IPS-NIHi7 (cell line): ENCODE results near the gene TLCD3B.
A peak's percentile ranks its signal among the peaks of the same experiment; 100 is the strongest.

ENCODE experiments used
- DNase-seq: peaks from one replicate; pipeline ENCODE4 v3.0.0; 2012; ENCODE audit warnings: mixed read lengths; ENCODE audit errors: extremely low spot score

Gene TLCD3B, protein sequence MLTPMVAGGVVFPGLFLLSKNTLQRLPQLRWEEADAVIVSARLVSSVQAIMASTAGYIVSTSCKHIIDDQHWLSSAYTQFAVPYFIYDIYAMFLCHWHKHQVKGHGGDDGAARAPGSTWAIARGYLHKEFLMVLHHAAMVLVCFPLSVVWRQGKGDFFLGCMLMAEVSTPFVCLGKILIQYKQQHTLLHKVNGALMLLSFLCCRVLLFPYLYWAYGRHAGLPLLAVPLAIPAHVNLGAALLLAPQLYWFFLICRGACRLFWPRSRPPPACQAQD

DNA sequence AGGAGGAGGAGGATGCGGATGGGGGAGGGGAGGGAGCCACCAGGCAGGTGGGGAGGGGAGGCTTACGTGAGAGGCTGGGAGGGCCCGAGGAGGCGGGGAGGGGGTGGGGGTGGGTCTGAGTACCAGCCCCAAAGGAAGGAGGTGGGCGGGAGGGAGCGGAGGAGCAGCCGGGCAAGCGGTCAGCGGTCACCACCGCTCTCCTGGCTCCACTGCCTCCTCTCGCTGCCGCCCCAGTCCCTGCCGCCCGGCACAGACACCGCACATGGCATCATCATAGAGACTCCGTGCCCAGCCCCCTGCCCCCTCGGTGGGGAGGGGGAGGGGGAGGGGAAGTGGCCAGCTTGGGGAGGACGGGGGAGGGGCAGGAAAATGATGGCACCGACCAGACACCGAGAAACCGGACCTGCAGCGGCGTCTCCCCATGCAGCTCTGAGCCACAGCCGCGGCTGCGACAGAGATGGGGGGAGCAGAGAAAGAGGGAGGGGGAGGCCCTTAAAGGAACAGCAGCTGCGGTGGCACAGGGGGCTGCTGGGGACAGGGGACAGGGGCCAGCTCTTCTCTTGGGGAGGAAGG is at the start of gene TLCD3B:
TLCD3B (minus strand) TSS at position 431 of the 573 bp plus-strand sequence. CDS start 744 bp downstream, outside the sequence.
- DNase-seq: peak; percentile 50

DNA sequence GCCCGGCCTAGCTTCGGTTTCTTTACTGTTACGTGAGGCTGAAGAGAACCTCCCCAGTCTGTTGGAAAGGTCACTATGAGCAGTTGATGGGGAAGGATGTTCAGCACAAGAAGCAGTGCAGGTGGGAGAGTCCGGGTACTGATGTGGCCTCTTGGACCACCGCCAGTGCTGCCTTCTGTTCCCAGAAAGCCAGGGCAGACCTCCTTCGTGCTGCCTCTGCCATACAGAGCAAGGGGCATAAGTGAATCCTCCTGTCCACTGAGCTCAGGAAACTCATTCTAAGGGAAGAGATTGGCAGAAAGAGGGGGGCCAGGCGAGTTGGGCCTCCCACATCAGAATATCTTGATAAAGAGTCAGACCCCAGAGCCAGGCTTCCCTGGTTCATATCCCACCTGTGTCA is 48.4 kb upstream of the TLCD3B start:
- no peak for DNase-seq

DNA sequence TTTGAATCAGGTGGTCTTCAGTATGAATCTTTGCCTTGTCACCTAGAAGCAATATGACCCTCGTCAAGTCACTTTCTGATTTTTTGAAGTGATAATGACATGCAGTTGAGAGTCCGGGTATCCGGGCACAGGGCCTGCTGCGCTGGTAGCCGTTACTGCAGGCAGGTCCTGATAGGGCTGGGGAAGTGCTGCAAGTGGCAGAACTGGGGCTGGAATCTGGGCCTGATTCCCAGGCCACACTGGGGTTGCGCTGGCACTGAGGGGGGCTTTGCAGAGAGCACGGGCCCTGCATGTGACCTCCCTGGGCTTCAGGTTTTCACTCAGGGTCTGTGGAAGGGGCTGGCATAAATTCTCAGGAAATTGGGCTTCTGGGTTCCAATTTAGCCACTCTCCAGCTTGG is 47.7 kb upstream of the TLCD3B start:
- DNase-seq: no peak

DNA sequence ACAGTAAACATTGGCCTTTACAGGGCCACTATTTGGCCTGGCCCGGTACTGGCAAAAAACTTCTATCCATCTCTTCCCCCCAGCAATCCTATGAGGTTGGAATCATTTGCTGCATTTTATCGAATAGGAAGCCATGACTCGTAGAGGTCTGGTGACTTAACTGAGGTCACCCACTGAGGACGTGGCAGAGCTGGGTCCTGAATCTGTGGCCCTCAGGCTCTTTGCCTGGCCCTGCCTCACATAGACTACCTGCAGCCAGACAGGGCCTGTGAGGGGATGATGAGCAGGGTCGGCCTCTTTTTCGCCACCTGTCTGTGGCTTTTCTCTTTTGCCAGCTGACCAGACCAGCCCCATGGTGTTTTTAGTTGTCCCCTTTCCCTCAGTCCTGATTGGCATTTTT is 46.6 kb upstream of the TLCD3B start:
- DNase-seq: no peak

DNA sequence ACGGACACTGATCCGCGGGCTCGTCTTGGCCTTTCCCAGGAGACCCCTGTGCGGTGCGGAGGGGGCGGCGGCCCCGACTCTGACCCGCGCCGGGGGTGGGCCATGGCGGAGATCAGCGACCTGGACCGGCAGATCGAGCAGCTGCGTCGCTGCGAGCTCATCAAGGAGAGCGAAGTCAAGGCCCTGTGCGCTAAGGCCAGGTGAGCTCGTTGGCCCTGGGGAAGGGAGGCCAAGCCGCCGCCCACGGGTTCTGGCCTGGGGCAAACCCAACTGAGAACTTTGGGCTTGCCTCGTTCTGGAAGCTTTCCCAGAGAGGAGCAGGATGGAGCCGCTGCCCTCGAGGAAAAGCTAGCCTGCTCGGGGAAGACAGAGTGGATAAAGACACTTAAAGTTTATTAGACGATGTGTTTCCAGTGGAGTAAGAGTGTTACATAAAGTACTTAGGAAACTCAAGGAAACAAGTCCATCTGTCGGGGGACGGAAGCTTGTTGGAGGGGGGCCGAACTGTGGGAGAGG is 45.3 kb upstream of the TLCD3B start:
- DNase-seq: no peak

DNA sequence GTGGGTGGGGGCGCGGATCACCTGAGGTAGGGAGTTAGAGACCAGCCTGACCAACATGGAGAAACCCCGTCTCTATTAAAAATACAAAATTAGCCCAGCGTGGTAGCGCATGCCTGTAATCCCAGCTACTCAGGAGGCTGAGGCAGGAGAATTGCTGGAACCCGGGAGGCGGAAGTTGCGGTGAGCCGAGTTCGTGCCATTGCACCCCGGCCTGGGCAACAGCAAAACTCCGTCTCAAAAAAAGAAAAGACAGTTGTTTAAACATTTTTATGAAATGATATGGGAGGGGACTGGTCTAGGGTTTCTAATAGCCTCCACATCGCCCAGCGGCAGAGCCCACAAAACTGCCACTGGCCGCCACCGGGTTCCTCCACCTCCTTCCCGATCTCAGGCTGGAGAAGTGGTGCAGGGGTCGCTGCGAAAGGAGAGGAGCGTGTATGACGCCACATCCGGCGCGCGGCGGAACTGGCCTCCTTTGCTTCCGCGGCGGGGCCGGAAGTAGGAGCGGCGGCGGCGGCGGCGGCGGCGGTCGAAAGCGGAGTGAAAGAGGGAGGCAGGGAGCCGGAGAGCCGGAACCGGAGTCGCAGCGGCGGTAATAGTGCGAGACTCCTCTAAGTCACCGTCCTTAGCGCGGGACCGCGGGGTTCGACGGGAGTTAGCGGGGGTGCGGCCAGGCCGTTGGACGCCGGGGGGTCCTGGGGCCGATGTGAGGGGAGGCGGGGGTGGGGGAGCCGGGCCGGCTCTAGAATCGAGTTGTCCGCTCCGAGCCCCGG is 44.6 kb upstream of the TLCD3B start, which contains the start of gene PPP4C:
PPP4C (plus strand) TSS at position 492 of the 773 bp plus-strand sequence. CDS start 384 bp downstream, outside the sequence.
- DNase-seq: peak; percentile 93

DNA sequence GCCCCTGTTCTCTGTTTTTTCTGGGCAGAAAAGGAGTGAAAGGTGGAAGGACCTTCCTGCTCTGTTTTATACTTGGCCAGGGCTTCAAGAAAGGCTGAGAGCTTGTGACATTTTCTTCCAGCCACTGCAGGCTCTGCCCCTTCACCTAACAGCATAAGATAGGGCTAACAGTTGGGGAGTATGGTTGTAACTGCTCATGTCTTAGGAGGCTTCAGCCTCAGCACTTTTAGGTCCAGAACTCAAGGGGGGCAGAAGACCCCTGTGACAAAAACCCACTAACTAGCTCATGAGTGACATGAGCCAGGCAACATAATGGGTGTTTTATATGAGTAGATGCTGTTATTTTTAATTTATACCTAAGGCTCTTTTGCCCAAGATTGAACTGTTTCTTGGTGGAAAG is 39.4 kb upstream of the TLCD3B start:
- DNase-seq: no peak

DNA sequence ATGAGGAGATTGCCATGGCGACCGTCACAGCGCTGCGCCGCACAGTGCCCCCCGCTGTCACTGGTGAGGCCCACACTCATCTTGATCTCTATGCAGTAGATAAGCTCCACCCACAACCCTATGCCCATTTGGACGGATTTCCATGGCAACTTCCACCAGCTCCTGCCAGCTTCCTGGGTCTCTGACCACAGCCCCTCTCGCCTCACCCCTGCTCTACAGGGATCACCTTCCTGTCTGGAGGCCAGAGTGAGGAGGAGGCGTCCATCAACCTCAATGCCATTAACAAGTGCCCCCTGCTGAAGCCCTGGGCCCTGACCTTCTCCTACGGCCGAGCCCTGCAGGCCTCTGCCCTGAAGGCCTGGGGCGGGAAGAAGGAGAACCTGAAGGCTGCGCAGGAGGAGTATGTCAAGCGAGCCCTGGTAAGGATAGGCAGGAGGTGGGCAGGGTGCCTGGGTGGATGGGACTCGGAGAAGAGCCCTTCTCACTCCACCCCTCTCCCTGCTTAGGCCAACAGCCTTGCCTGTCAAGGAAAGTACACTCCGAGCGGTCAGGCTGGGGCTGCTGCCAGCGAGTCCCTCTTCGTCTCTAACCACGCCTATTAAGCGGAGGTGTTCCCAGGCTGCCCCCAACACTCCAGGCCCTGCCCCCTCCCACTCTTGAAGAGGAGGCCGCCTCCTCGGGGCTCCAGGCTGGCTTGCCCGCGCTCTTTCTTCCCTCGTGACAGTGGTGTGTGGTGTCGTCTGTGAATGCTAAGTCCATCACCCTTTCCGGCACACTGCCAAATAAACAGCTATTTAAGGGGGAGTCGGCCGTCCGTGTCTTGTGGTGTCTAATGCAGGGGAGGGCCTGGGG is 38.8 kb upstream of the TLCD3B start:
- no peak for DNase-seq

DNA sequence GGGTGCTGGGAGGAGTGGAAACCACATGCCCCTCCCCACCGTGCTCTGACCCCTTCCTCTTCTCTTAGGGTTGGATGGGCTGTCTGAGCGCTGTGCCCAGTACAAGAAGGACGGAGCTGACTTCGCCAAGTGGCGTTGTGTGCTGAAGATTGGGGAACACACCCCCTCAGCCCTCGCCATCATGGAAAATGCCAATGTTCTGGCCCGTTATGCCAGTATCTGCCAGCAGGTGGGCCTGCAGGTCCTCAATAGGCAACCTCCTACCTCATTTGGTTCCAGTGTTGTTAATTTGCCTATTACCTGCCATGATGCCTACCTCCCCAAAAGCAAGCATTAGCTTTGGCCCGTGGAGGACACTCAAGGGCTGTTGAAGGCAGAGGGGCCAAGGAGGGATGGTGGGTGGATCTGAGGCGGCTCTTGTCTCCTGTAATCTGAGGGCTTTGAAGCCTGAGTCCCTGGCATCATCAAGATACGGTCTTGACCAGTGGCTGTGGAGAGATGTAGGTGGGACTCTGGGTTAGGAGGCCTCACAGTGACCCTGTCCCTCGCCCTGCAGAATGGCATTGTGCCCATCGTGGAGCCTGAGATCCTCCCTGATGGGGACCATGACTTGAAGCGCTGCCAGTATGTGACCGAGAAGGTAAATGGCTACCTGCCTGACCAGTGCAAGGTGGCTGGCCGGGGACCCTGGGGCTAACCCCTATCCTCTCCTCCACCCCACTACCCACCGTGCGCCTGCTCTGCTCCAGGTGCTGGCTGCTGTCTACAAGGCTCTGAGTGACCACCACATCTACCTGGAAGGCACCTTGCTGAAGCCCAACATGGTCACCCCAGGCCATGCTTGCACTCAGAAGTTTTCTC is 37.9 kb upstream of the TLCD3B start:
- no peak for DNase-seq

DNA sequence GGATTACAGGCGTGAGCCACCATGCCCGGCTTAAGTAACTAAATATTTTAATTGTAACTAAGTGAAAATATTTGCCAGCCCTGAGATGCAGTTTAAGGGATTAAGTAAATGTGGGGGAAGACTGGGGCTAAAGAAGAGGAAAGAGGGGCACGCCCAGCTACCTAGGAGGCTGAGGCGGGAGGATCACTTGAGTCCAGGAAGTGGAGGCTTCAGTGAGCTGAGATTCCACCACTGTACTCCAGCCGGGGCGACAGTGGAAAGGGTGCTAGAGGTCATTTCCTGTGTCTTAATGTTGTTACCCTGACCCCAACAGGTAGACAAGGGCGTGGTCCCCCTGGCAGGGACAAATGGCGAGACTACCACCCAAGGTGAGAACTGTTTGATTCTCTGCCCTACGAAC is 37.3 kb upstream of the TLCD3B start:
- DNase-seq: no peak

DNA sequence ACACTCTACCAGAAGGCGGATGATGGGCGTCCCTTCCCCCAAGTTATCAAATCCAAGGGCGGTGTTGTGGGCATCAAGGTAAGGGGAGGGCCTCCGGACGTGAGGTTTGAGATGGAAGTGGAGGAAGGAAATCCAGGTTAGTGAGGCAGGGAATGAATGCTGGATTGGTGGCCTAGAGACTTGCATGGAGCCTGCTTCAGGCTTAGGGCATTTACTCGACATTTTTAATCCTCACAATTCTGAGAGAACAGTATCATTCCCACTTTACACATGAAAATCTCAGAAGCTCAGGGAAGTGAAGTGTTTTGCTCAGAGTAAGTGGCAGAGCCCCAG is 36.5 kb upstream of the TLCD3B start:
- no peak for DNase-seq

DNA sequence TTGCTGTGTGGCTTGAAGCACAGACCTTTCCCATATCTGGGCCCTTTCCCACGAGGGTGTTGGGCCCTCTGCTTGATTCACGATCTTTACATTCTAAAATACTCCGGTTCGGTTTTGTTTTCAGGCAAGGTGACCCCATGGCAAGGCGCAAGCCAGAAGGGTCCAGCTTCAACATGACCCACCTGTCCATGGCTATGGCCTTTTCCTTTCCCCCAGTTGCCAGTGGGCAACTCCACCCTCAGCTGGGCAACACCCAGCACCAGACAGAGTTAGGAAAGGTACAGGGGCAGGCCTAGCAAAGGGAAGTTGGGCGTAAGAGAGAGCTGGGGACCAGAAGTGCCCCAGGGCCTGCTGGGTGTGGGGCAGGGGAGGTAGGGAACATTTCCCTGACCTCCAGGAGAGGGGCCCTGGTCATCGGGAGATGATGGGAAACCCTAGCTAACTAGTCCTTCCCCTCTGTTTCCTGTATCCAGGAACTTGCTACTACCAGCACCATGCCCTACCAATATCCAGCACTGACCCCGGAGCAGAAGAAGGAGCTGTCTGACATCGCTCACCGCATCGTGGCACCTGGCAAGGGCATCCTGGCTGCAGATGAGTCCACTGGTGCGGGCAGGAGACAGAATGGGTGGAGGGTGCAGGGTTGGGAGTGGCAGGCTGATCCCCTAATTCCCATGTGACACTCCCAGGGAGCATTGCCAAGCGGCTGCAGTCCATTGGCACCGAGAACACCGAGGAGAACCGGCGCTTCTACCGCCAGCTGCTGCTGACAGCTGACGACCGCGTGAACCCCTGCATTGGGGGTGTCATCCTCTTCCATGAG is 35.9 kb upstream of the TLCD3B start:
- DNase-seq: no peak

DNA sequence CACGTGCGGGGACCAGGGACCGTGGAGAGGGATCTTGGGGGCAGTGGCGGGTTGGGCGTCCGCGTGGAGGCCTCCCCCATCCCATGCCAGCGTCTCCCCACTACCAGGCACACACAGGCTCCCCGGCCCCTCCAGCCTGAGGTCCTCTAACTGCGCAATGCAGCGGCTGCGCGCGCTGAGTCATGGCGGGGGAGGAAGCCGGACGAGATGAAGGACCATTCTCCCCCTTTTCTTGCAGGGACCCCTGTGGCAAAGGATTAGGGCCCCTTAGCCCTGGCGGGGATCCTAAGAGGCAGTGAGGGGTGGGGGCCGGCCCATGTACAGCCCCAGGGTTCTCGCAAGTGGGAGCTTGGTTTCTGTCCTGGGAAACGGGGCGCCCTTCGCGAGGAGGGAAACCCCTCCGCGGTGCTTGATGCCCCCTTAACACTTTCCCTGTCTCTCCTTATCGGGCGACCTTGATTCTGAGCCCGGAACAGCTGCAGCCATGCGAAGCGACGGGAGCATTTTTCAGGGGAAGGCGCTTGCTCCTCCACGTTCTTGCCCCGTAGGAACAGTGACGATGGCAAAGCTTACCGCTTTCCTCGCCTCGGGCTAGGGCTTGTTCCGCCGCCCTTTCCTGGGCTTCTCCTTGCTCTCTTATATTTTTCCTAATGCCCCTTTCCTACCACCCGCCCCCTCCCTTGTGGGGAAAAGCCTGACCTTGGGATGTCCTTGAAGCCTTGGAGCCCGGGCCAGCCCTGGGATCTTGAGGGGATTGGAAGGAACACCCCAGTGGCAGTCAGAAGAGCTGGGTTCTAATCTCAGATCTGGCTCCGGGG is 35.1 kb upstream of the TLCD3B start:
- DNase-seq: no peak

DNA sequence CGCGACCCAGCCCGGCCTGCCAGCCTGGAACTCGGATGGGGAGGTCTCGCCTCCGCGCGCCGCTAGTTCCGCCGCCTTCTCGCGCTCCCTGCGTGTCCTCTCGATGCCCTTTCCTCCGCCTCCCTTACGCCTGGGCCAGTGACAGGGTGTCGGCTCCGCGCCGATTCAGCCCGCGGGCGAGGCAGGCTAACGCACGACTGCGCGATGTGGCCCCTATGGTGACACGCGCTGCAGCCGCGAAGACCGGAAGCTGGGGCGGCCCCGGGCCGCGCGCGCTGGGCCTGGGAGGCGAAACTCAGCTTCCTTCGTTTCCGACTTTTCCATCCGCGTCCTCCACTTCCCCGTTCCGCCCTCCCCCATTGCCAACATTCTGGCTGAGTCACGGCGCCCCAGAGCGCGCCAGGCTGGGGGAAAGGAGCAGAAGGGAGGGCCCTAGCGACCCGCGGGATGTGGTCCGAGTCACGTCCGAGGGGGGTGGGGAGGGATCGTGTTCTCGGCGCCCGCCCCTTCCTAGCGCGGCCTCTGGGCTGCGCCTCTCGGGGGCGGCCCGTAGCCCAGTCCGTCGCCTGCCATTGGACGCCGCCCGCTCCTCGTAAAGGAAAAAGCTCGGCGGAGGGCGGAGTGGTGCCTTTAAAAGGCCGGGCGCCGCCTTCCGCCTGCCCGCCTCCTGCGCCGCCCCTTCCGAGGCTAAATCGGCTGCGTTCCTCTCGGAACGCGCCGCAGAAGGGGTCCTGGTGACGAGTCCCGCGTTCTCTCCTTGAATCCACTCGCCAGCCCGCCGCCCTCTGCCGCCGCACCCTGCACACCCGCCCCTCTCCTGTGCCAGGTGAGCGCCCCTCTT is 34.3 kb upstream of the TLCD3B start, which contains the start of gene ALDOA:
ALDOA (plus strand) TSS at position 659 of the 841 bp plus-strand sequence. CDS start 1,138 bp downstream, outside the sequence.
- peak; percentile 95 for DNase-seq

DNA sequence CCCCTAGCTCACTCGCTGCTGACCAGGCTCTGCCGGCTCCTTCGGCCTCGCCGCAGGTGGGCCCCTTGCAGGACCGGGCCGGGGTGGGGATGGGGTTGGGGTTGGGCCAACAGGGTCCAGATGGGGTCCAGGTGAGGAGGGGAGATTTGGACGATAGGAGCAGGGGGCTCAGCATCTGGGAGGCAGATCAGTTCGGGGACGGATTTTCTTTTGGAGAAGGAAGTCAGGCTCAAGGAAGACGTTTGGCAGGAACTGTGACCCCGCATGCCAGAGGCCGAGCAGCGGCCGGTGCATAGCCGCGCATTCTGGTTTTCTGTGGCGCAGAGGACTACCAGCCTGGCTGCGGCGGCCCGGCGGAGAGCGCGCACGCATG is 33.6 kb upstream of the TLCD3B start:
- DNase-seq: peak; percentile 84

DNA sequence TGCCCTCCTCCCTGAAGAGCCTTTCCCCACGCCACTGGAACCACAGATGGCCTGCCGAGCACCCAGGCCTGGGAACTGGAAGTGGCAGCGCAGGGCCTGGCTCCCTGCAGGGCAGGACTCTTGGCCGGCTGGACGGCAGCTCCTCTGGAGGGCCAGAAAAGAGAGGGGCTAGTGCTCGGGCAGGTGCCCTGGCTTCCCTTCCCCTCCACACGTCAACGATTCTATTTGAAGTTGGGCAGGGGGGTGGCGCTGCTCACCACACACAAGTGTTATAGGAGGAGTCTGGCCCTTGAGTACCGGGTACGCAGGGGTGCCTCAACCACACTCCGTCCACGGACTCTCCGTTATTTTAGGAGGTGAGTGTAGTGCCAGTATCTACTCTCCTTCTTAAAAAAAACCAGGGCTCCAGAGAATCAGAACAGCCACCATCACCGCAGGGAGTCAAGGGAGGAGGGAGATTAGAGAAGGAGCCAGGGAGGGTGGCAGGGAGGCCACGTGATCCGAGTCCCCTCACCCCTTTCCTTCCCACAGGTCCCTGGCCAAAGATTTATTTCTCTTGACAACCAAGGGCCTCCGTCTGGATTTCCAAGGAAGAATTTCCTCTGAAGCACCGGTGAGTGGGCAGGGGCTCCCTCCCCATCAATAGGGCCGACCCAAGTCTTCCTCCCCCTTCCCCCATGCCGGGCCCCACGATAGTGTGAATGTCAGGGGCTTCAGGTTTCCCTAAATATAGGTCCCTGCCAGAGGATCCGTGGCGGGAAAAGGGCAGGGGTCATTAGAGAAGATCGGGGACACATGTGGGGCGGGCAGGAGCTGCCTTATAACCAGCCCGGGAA is 33.0 kb upstream of the TLCD3B start:
- peak; percentile 54 for DNase-seq

DNA sequence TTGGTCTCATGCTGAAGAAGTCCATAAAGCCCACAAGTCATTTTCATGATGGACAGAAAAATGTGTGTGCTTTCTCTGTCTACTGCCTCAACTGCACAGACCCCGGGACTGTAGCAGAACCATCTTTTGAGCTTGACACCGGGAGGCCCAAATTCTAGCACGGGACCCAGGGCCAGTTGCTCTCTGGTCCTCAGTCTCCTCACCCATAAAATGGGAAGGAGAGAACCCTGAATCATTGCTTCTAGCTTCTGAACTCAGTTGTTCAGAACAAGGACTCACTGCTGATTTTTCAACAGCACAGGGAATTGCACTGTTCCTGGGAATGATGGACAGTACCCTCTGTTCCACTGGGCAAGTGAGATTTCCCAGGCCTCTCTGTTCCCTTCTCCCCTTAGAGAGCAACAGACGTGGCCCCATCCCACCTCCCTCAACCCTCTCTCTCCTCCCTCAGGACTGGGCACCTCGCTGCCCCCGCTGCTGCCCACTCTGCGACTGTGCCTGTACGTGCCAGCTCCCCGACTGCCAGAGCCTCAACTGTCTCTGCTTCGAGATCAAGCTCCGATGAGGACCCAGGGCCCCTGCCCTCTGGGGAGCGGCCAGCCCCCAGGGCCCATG is 32.3 kb upstream of the TLCD3B start:
- no peak for DNase-seq
